ENCODE results near the gene TBRG4.

TBRG4 gene

DNA sequence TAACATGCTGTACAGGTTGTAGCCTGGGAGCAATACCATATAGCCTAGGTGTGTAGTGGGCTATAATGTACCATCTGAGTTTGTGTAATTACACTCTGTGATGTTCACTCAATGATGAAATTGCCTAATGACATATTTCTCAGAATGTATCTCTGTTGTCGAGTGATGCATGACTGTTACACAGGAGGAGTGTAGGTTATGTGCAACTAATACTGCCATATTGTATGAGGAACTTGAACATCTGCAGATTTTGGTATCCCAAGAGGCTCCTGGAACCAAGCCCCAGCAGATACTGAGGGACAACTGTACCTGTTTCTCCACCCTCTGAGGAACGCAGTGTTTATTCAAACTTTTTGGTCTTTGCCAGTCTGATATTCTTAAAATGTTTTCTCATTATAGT lies 61.3 kb downstream of the TBRG4 start:
- DNase-seq, result no peak

All from activated CD4-positive, alpha-beta T cell treated with anti-CD3 and anti-CD28 coated beads, Interleukin-2, amount 50 U/mL, for 48 hours (primary cell).